ENCODE results near the gene POLDIP3.
"Not testable (repeated sequence)": the region's sequence is repeated elsewhere in the genome, so short reads cannot be mapped to it uniquely, and the experiment has no call there.

The POLDIP3 gene

GRCh38 chr22:42617155-42617983 lies 2.7 kb upstream of the POLDIP3 start:
- DNase-seq, result no peak

GRCh38 chr22:42615860-42616175 lies 1.1 kb upstream of the POLDIP3 start:
- DNase-seq, result not testable (repeated sequence)

GRCh38 chr22:42615092-42615859 lies 593 bp upstream of the POLDIP3 start:
- DNase-seq, result peak; percentile 96

- no peak for DNase-seq
These were observed 796 bp downstream of the POLDIP3 start for GRCh38 chr22:42613872-42614301.

GRCh38 chr22:42612336-42612735 lies 2.3 kb downstream of the POLDIP3 start:
- no peak for DNase-seq

- no peak for DNase-seq
These were observed 3.6 kb downstream of the POLDIP3 start for GRCh38 chr22:42611051-42611450.

- DNase-seq, result no peak
These were observed 4.5 kb downstream of the POLDIP3 start for GRCh38 chr22:42610186-42610585.

- DNase-seq, result no peak
These were observed 5.8 kb downstream of the POLDIP3 start for GRCh38 chr22:42608823-42609361.

GRCh38 chr22:42608136-42608822 lies 6.4 kb downstream of the POLDIP3 start:
- no peak for DNase-seq

- not testable (repeated sequence) for DNase-seq
These were observed 7.0 kb downstream of the POLDIP3 start for GRCh38 chr22:42607641-42608040.

- no peak for DNase-seq
These were observed 10.3 kb downstream of the POLDIP3 start for GRCh38 chr22:42604403-42604802.

GRCh38 chr22:42603427-42603826 lies 11.3 kb downstream of the POLDIP3 start:
- no peak for DNase-seq

GRCh38 chr22:42602470-42602869 lies 12.2 kb downstream of the POLDIP3 start:
- DNase-seq, result no peak

GRCh38 chr22:42601879-42602465 lies 12.7 kb downstream of the POLDIP3 start:
- DNase-seq, result no peak

GRCh38 chr22:42596863-42597530 lies 17.7 kb downstream of the POLDIP3 start:
- no peak for DNase-seq

- no peak for DNase-seq
These were observed 18.3 kb downstream of the POLDIP3 start for GRCh38 chr22:42596336-42596735.

- DNase-seq, result no peak
These were observed 19.2 kb downstream of the POLDIP3 start for GRCh38 chr22:42595434-42595833.

GRCh38 chr22:42591987-42592386 lies 22.7 kb downstream of the POLDIP3 start:
- DNase-seq, result no peak

GRCh38 chr22:42587588-42588175 lies 27.0 kb downstream of the POLDIP3 start:
- DNase-seq, result no peak

GRCh38 chr22:42586381-42586780 lies 28.3 kb downstream of the POLDIP3 start:
- no peak for DNase-seq

- no peak for DNase-seq
These were observed 29.6 kb downstream of the POLDIP3 start for GRCh38 chr22:42585096-42585495.

- no peak for DNase-seq
These were observed 30.2 kb downstream of the POLDIP3 start for GRCh38 chr22:42584364-42584940.
